Measurements from ENCODE around the gene POR.
"Not testable (repeated sequence)": the region's sequence is repeated elsewhere in the genome, so short reads cannot be mapped to it uniquely, and the experiment has no call there.

POR gene

DNA sequence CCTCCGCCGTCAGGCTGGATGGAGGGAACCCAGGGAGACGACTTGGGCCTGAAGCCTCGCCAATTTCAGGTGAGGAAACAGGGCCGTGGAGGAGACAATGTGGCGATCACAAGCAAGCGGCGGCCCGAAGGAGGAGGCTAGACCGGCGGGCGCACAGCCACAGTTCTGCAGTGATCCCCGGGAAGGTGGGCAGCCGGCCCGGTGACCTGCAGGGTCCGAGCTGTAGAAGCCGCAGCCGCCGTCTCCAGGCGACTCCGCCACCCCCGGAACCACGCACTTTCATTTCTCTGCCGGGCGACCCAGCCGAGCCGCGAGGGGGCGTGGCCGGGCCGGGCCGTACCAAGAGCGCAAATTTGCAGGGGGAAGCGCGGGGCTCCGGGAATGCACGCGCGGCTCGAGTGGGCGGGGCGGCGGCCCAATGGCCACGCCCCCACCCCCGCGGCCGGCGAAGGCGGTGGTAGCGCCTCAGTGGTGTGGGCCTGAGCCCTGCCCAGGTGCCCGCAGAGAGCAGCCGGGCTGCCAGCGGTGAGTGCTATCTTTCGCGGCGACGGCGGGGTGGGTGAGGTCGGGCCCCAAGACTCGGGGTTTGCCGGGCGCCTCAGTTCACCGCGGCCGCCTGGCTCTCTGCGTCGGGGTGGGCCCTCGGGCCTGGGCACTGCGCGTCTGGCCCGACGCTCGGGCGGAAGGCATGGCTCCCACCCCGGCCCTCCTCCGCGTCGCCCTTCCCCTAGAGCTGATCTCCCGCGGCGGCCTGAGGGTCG lies at the start of gene POR:
POR (plus strand) TSS at position 501 of the 761 bp plus-strand sequence. CDS start 38,847 bp downstream, outside the sequence.
- in situ Hi-C loops (cut with HindIII; ENCODE audit: low sequenced_read_pairs), result no loop called here

DNA sequence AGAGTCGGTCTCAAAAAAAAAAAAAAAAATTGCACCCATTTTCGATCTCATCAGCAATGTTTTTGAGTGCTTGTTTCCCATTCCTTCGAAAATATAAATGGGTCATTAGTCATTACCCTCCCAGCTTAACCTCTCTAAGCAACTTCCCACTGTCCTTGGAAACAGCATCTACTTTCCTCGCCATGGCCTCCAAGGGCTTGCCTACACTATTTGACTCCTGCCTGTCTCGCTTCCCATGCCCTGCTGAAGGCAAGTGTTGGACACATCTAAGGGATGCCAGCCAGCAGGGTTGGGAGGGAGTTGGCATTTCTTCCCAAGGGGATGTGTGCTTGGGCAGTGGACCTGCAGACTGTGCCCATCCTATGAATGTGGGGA lies 48.9 kb upstream of the POR start:
- in situ Hi-C loops (cut with HindIII; ENCODE audit: low sequenced_read_pairs), result no loop called here

DNA sequence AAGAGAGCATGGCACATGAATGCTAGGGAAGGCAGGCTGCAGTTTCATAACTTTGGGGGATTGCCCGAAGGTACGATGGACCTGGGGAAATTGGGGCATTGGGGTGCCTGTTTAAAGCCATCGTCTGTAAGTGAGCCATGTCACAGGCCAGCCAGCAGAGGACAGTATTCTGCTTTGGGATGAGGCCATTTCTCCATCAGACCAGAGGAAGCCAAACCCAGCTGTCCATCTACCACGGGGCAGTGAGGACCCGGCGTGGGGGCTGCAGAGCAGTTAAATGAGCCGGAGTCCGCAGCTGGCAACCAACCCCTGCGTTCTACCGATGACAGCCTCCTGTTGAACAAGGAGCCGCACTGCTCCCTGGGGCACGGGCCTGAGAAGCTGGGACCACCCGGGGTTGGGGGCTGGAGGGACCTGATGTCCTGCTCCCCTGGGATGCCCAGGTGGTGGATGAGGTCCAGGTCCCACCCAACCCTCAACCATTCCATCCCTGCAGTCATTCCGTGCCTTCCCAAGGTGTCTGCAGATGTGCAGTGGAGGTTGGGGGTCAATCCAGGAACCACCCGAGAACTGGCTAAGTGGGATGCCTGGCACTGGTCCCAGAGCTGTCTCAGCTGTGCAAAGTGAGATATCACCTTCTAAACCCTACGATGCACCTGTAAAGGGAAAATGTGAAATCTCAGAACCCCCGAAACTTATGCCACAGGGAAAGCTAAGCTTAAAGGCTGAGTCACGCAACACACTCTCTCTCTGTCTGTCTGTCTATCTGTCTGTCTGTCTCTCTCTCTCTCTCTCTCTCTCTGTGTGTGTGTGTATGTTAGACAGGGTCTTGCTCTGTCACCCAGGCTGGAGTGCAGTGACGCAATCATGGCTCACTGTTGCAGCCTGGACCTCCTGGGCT lies 48.2 kb upstream of the POR start:
- in situ Hi-C loops (cut with HindIII; ENCODE audit: low sequenced_read_pairs), result no loop called here

DNA sequence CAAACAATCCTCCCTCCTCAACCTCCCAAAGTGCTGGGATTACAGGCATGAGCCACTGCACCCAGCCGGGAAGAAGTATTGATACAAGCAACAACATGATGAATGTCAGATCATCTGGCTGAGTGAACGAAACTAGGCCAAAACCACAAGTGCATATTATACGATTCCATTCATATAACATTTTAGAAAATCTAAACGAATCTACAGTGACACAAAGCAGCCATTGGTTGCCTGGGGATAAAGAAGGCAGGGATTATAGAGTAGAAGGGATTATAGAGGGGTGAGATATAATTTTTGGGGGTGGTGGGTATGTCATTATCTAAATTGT lies 47.6 kb upstream of the POR start:
- in situ Hi-C loops (cut with HindIII; ENCODE audit: low sequenced_read_pairs), result no loop called here

DNA sequence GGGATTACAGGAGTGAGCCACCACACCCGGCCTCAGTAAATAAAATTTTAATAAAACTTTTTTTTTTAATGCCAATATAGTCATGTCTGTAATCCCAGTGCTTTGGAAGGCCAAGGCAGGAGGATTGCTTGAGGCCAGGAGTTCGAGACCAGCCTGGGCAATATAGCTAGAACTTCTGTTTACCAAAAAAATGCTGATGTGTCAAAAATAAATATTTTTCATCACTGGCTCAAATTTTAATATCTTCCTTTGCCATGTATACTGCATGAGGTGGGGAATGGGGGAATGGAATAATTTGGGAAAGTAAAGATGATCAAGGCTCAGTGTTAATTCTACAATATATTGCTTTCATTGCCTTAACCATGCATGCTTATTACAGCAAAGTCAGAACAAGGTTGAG lies 46.8 kb upstream of the POR start:
- in situ Hi-C loops (cut with HindIII; ENCODE audit: low sequenced_read_pairs), result no loop called here

DNA sequence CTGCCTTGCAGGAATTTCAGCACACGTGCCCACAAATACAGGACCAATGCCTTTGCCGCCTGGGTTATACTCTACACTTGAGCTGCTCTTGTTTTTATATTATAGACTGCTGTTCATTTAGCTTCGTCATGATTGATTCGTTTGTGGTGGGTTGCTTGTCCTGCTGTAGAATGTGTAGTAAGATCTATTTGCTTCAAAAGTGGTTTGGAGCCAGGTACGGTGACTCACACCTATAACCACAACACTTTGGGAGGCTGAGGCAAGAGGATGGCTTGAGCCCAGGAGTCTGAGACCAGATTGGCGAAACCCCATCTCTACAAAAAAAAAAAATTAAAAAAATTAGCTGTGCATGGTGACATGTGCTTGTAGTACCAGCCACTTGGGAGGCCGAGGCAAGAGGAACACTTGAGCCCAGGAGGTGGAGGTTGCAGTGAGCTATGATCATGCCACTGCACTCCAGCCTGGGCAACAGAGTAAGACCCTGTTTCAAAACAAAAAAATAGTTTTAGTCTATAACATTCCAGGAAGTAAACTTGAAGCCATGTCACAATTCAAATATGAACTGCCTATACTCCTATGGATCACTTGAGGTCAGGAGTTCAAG lies 45.1 kb upstream of the POR start:
- in situ Hi-C loops (cut with HindIII; ENCODE audit: low sequenced_read_pairs), result no loop called here

DNA sequence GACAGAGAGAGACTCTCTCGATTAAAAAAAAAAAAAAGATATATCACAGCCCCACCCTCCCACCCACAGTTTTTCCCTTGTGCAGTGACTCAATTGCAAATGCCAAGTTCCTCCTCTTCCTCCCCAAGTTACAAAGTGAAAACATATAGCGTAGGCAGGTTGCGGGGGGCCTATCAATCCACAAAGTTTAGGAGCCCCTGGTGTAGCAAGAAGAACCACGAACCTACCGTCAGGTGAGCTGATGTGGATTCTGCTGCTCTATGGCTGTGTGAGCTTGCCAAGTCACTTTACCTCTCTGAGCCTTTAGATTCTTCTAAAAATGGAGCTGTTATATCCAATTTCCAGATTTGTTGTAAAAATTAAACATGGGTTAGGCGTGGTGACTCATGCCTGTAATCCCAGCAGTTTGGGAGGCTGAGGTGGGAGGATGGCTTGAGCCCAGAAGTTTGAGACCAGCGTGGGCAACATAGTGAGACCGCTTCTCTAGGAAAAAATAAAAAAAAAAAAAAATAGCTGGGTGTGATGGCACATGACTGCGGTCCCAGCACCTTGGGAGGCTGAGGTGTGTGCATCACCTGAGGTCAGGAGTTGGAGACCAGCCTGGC lies 44.3 kb upstream of the POR start:
- in situ Hi-C loops (cut with HindIII; ENCODE audit: low sequenced_read_pairs), result no loop called here

DNA sequence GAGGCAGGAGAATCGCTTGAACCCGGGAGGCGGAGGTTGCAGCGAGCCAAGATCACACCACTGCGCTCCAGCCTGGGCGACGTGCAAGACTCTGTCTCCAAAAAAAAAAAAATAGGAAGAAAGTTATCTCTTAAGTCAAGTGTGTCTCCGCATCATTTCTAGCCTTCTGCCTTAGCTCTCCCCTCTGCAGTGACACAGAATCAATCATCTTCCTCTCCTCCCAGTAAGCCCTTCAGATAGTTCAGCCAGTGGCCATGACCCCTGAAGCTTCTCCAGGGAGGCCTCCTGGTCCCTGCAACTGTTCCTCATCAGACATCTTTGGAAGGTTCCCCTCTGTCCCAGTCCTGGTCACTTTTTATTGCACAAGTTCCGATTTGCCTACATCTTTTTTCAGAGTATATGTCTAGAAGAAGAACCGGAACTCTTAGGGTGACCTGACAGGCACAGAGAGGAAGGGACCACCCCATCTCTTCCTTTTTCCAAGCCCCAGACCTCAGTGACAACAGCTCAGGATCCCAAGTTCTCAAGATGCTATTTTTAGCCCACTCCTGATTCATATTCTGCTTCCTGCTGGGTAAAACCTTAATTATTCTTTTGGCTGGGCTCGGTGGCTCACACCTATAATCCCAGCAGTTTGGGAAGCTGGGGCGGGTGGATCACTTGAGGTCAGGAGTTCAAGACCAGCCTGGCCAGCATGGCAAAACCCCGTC lies 42.7 kb upstream of the POR start:
- in situ Hi-C loops (cut with HindIII; ENCODE audit: low sequenced_read_pairs), result no loop called here

DNA sequence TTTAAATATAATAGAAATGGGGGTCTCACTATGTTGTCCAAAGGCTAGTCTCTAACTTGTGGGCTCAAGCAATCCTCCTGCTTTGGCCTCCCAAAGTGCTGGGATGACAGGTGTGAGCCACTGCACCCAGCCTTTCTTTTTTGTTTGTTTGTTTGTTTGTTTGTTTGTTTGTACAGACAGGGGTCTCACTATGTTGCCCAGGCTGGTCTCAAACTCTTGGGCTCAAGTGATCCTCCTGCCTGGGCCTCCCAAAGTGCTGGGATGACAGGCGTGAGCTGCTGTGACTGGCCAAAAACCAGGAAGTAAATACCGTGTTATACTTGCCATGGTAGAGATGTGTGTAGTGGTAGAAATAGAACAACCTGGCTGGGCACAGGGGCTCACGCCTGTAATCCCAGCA lies 40.8 kb upstream of the POR start:
- in situ Hi-C loops (cut with HindIII; ENCODE audit: low sequenced_read_pairs), result not testable (repeated sequence)

DNA sequence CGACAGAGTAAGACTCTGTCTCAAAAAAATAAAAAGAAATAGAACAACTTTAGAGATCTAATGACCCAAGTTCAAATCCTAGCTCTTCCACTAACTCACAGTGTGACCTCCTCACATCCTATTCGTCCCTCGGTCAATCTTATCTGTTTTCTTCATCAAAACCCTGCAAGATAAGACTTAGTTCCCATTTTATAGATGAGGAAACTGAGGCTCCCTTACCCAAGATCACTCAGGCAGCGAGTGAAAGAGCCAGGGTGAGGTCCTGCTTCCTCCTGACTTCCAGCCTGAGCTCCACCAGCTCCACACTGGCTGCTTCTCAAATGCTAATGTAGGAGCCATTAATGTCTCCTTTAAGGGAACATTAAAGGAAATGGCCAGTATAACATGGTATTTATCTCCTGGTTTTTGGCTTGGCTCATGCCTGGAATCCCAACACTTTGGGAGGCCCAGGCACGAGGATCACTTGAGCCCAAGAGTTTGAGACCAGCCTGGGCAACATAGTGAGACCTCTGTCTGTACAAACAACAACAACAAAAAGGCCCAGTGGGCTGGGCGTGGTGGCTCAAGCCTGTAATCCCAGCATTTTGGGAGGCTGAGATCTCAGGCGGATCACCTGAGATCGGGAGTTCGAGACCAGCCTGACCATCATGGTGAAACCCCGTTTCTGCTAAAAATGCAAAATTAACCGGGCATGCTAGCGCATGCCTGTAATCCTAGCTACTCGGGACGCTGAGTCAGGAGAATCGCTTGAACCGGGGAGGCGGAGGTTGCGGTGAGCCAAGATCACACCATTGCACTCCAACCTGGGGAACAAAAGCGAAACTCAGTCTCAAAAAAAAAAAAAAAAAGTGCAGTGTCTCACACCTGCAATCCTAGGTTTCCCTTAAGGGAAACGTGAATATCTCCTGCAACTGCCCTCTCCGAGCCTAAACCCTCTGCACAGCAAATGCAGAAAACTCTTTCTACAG lies 39.6 kb upstream of the POR start:
- in situ Hi-C loops (cut with HindIII; ENCODE audit: low sequenced_read_pairs), result no loop called here

DNA sequence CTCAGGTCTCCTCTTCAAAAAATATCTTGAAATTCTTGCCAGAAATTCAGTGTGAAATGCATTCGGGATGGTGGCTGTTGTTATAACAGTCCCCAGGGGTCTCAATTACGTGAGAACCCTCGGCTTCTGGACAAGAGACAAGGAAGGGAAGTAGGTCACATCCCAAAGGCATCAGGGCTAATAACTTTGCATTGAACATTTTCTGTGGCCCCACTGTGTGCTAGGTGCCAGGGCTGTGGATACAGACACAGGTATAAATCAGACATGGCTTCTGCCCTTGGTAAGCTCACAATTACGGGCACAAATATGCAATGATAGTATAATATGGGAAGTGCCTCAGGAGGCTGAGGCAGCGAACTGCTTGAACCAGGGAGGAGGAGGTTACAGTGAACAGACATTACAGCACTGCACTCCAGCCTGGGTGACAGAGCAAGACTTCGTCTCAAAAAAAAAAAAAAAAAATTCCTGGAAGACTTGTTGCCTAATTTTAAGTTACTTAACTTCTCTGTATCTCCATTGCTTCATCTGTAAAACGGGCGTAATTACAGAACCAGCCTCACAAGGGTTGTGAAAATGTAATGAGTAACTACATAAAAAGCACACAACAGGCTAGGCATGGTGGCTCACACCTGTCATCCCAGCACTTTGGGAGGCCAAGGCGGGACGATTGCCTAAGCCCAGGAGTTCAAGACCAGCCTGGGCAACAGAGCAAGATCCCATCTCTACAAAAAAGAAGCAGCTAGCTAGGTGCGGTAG lies 38.7 kb upstream of the POR start:
- in situ Hi-C loops (cut with HindIII; ENCODE audit: low sequenced_read_pairs), result no loop called here

DNA sequence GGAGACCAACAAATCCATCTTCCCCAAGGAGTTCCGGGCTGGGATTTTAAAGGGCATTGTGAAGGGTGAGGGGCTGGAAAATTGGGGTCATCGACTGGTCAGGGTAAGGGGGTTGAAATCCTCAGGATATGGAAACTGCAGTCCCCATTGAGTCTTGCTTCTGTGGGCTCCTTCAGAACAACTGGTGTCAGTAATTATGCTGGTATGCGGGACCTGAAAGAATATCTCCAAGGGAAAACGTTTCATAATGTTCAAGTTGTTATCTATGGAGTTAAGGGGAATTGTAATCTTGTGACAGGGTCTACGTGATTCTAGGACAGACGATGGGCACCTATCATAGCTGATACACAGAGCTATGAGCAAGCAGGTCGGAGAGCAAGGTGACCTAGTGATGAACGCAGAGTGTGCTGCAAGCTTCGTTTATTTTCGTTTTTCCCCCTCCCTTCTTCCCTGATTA lies 36.6 kb upstream of the POR start:
- in situ Hi-C loops (cut with HindIII; ENCODE audit: low sequenced_read_pairs), result no loop called here

DNA sequence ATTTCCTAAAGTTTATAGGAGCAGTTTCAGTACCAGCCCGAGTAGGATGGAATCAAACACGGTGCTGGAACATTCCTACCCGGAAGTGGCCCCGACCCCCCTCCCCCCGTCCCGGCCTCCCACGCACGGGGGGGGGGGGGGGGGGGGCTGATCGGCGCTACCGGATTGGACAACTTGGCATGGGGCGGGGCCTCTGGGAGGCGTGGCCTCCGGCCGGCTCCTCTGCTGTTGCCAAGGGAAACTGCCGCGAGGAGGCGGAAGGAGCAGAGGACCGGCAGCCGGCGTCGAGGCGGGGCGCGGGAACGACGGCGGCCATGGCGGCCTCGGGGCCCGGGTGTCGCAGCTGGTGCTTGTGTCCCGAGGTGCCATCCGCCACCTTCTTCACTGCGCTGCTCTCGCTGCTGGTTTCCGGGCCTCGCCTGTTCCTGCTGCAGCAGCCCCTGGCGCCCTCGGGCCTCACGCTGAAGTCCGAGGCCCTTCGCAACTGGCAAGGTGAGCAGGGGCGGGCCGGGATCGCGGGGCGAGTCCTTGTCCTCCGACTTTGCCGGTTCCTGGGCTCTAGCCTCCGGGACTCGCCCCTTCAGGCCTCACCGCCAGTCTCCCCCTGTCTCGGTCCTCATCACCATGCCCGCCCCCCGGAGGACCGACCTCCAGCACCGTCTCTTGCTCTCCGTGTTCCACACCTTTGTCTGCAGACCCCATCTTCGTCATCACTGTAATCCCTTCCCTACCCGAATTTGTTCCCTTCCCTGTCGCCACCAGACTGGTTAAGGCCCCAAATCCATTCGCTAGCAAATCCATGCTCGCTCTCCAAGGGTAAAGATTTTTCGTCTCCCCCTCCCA lies 36.0 kb upstream of the POR start, which contains the start of gene RHBDD2:
RHBDD2 (plus strand) TSS at position 266 of the 843 bp plus-strand sequence; CDS start at position 315, 49 bp downstream.
- in situ Hi-C loops (cut with HindIII; ENCODE audit: low sequenced_read_pairs), result no loop called here

DNA sequence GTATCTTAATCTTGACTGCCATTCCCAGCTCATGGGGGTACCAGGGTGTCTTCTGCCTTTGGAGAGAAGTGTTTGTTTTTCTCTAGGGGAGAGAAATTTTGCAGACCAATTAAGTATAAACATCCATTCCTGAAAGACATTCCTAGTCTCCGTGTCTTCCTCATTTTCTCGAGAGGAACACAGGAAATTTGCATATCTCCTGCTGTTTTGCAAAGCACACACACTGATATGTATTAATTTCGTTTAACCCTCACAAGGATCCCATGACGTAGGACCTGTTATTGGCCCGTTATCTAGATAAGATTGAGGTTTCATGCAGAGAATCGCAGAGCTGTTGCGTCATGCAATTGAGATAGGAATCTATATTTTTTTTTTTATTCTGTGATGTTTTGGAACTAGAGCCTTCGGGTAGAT lies 35.2 kb upstream of the POR start:
- in situ Hi-C loops (cut with HindIII; ENCODE audit: low sequenced_read_pairs), result no loop called here

DNA sequence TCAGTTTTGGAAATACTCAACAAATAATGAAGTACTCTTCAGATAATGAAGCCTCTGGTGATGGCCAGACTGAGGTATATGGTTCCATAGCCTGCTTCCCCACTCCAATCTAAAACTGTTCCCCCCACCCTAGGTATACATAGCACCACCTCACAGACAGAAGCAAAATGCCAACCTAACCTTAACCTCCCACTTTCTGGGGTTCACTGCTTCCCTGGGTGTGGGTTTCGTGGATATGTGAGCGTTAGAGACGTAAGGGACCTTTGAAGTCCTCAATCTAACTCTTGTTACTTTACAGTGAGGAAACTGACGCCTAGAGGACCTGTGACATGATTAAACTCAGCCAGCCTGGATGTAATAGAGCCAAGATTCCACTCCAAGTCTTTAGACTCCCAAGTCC lies 34.7 kb upstream of the POR start:
- in situ Hi-C loops (cut with HindIII; ENCODE audit: low sequenced_read_pairs), result no loop called here

DNA sequence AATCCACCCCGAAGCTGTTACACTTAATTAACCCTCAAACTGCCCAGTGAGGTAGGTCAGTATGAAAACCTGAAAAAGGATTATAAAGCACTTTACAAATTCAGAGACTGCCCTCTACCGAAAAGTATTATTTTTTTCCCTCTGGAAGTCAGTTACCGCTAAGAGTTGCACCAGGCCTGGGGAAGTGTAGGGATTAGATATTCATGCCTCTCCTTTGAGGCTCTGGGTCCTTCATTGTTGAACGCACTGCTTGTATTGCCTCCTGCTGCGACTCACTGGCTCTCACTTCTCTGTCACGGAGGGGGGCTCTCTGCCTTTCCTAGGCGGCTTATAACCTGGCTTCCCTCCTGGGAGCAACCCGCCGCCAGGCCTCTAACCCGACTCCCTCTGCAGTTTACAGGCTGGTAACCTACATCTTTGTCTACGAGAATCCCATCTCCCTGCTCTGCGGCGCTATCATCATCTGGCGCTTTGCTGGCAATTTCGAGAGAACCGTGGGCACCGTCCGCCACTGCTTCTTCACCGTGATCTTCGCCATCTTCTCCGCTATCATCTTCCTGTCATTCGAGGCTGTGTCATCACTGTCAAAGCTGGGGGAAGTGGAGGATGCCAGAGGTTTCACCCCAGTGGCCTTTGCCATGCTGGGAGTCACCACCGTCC lies 33.4 kb upstream of the POR start:
- in situ Hi-C loops (cut with HindIII; ENCODE audit: low sequenced_read_pairs), result no loop called here

DNA sequence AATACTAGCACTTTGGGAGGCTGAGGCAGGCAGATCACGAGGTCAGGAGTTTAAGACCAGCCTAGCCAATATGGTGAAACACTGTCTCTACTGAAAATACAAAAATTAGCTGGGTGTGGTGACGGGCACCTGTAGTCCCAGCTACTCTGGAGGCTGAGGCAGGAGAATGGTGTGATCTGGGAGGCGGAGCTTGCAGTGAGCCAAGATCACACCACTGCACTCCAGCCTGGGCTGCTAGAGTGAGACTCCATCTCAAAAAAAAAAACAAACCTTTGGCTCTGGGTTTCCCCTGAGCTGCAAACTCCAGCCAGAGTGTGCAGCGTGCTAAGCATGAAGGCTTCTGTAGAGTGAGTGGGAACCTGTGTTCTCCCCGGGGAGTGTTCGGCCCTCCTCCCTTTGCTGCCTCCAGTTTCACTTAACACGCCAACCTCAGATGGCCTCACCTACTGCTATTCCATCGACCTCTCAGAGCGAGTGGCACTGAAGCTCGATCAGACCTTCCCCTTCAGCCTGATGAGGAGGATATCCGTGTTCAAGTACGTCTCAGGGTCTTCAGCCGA lies 31.6 kb upstream of the POR start:
- in situ Hi-C loops (cut with HindIII; ENCODE audit: low sequenced_read_pairs), result not testable (repeated sequence)
